Naive thymus-derived CD4-positive, alpha-beta T cell (primary cell): ENCODE results near the gene MLANA. TPM values are rescaled to one million over a fixed set of nuclear protein-coding genes. Genes with fewer than 3 reads are reported as not detected.
A peak's percentile ranks its signal among the peaks of the same experiment; 100 is the strongest.

Experiments used
- ATAC-seq: fragments of 150-1000 bp; cut with Tn5 transposase; 2 replicates; pipeline ENCODE4 v1.10.0; 2021; ENCODE audit warnings: mild to moderate bottlenecking, moderate library complexity
- CTCF ChIA-PET: fragments of 350-600 bp; sonication (Branson Sonifier 250); formaldehyde crosslinking; loops from one replicate; lab custom pipeline; 2021; ENCODE audit warnings: antibody characterized with exemption; lab: Charles Lee
- POLR2A ChIA-PET: fragments of 350-600 bp; sonication (Branson Sonifier 250); formaldehyde crosslinking; loops from one replicate; lab custom pipeline; 2021; ENCODE audit warnings: antibody characterized with exemption, inconsistent platforms; lab: Charles Lee
- DNase-seq, 9 donors: peaks; one replicate each; pipeline versions ENCODE4 v3.0.0 to v3.0.0-alpha.2; 2020 to 2022; ENCODE audit warnings: mixed read lengths in 1 of 9
- H3K27ac ChIP-seq: one replicate; pipeline ENCODE4 v1.7.0; 2013; ENCODE audit warnings: mild to moderate bottlenecking, low read depth, low read length, moderate library complexity
- H3K27me3 ChIP-seq, 2 donors: one replicate each; pipeline ENCODE4 v1.7.0; 2013; ENCODE audit warnings: low read length in 2 of 2, mild to moderate bottlenecking in 2 of 2, moderate library complexity in 2 of 2; ENCODE audit not compliant: control insufficient read depth in 2 of 2, insufficient read depth in 2 of 2
- H3K36me3 ChIP-seq, 3 experiments: 1 replicate in 2 of 3; 2 replicates in 1 of 3; pipeline ENCODE4 v1.7.0; 2013; ENCODE audit warnings: low read length in 3 of 3, mild to moderate bottlenecking in 3 of 3, moderate library complexity in 1 of 3; ENCODE audit not compliant: insufficient read depth in 3 of 3, control insufficient read depth in 2 of 3
- H3K4me1 ChIP-seq, 2 donors: one replicate each; pipeline ENCODE4 v1.7.0; 2013; ENCODE audit warnings: low read length in 2 of 2, mild to moderate bottlenecking in 2 of 2, moderate library complexity in 1 of 2; ENCODE audit not compliant: control insufficient read depth in 2 of 2, insufficient read depth in 2 of 2
- H3K4me3 ChIP-seq: 2 replicates; pipeline ENCODE4 v1.7.0; 2013; ENCODE audit warnings: mild to moderate bottlenecking, low read length
- H3K9me3 ChIP-seq, 3 experiments: 1 replicate in 2 of 3; 2 replicates in 1 of 3; pipeline ENCODE4 v1.7.0; 2013; ENCODE audit warnings: low read length in 3 of 3; ENCODE audit not compliant: control insufficient read depth in 2 of 3
- H3K27ac Mint-ChIP-seq, 9 donors: one replicate each; pipeline ENCODE4 v1.8.0; 2020 to 2022; ENCODE audit warnings: mixed read lengths in 9 of 9, mild to moderate bottlenecking in 8 of 9, moderate library complexity in 5 of 9, inconsistent platforms in 2 of 9
- H3K27me3 Mint-ChIP-seq, 5 donors: one replicate each; pipeline ENCODE4 v1.8.0; 2021 to 2022; ENCODE audit warnings: mixed read lengths in 5 of 5, mild to moderate bottlenecking in 1 of 5
- H3K36me3 Mint-ChIP-seq, 5 donors: one replicate each; pipeline ENCODE4 v1.8.0; 2020 to 2022; ENCODE audit warnings: mixed read lengths in 5 of 5, mild to moderate bottlenecking in 3 of 5, inconsistent platforms in 1 of 5
- H3K4me1 Mint-ChIP-seq, 7 donors: one replicate each; pipeline ENCODE4 v1.8.0; 2020 to 2022; ENCODE audit warnings: mixed read lengths in 7 of 7, mild to moderate bottlenecking in 3 of 7, inconsistent platforms in 1 of 7
- H3K4me3 Mint-ChIP-seq, 10 donors: one replicate each; pipeline ENCODE4 v1.8.0; 2020 to 2022; ENCODE audit warnings: mild to moderate bottlenecking in 10 of 10, mixed read lengths in 10 of 10, moderate library complexity in 6 of 10, inconsistent platforms in 2 of 10
- H3K9me3 Mint-ChIP-seq, 11 donors: one replicate each; pipeline ENCODE4 v1.8.0; 2020 to 2022; ENCODE audit warnings: mixed read lengths in 11 of 11, mild to moderate bottlenecking in 4 of 11, inconsistent platforms in 1 of 11, moderate library complexity in 1 of 11
- intact Hi-C, 2 donors: fragments of 100-400 bp; cut with micrococcal nuclease; formaldehyde crosslinking; loops; one replicate each; pipeline ENCODE4 v1.15.1; 2023
- polyA plus RNA-seq, 2 donors: library from polyadenylated mRNA; unstranded; fragments of 300-500 nt; fragmentation: Illumina TruSeq; gene quantifications; one replicate each; pipeline ENCODE4 v1.2.3, GENCODE V29; 2021
- total RNA-seq, 6 experiments: library from RNA in 5 of 6; stranded (reverse) in 5 of 6; gene quantifications; 1 replicate in 5 of 6; 2 replicates in 1 of 6; pipeline ENCODE4 v1.2.3 and lab custom pipeline; 2021 to 2026

MLANA gene
- total and polyA plus RNA-seq, 7 experiments from 2014 or later: 0.38 to 0.97 TPM; not detected in 5

- DNase-seq: no peak
- no peak for ATAC-seq
- no peaks in the 10 kb centered on the region for H3K9me3 Mint-ChIP-seq
- peaks cover 0 to 9% (median 1%) of the 10 kb centered on the region in 7 donors for H3K4me1 Mint-ChIP-seq
- H3K27ac Mint-ChIP-seq: no peak overlapping the region
- ChIA-PET CTCF (no interaction called here), POLR2A (no interaction called here)
- no peaks in the 10 kb centered on the region for H3K27me3 Mint-ChIP-seq
- no peak overlapping the region for H3K4me3 Mint-ChIP-seq
- Histone ChIP-seq H3K9me3 (no peaks in the 10 kb centered on the region), H3K4me1 (no peaks in the 10 kb centered on the region), H3K27ac (no peak overlapping the region), H3K36me3 (no peaks in the 10 kb centered on the region), H3K27me3 (no peaks in the 10 kb centered on the region), H3K4me3 (no peak overlapping the region)
- intact Hi-C loops: no loop called here
- peaks cover 0 to 25% (median 7%) of the 10 kb centered on the region in 5 donors for H3K36me3 Mint-ChIP-seq
Measured at GRCh38 chr9:5866272-5866671, 24.4 kb upstream of the MLANA start.

- H3K9me3 Mint-ChIP-seq: no peaks in the 10 kb centered on the region
- H3K4me1 Mint-ChIP-seq: peaks cover 0 to 9% (median 1%) of the 10 kb centered on the region in 7 donors
- no peak overlapping the region for H3K27ac Mint-ChIP-seq
- ChIA-PET POLR2A (no interaction called here), CTCF (no interaction called here)
- Histone ChIP-seq H3K27me3 (no peaks in the 10 kb centered on the region), H3K27ac (no peak overlapping the region), H3K4me3 (no peak overlapping the region), H3K36me3 (no peaks in the 10 kb centered on the region), H3K4me1 (no peaks in the 10 kb centered on the region), H3K9me3 (no peaks in the 10 kb centered on the region)
- no peak overlapping the region for H3K4me3 Mint-ChIP-seq
- H3K36me3 Mint-ChIP-seq: peaks cover 0 to 20% (median 4%) of the 10 kb centered on the region in 5 donors
- no peak for DNase-seq
- intact Hi-C loops: no loop called here
- no peak for ATAC-seq
- H3K27me3 Mint-ChIP-seq: no peaks in the 10 kb centered on the region
Measured at GRCh38 chr9:5866685-5867084, 24.0 kb upstream of the MLANA start.

GRCh38 chr9:5868235-5868634 lies 22.5 kb upstream of the MLANA start:
- ATAC-seq: no peak
- no peak overlapping the region for H3K27ac Mint-ChIP-seq
- Histone ChIP-seq H3K9me3 (no peaks in the 10 kb centered on the region), H3K27me3 (no peaks in the 10 kb centered on the region), H3K27ac (no peak overlapping the region), H3K4me1 (no peaks in the 10 kb centered on the region), H3K4me3 (no peak overlapping the region), H3K36me3 (no peaks in the 10 kb centered on the region)
- peaks cover 0 to 21% (median 10%) of the 10 kb centered on the region in 5 donors for H3K36me3 Mint-ChIP-seq
- no peaks in the 10 kb centered on the region for H3K9me3 Mint-ChIP-seq
- ChIA-PET POLR2A (no interaction called here), CTCF (no interaction called here)
- H3K4me3 Mint-ChIP-seq: no peak overlapping the region
- no peak for DNase-seq
- peaks cover 0 to 9% (median 5%) of the 10 kb centered on the region in 7 donors for H3K4me1 Mint-ChIP-seq
- no peaks in the 10 kb centered on the region for H3K27me3 Mint-ChIP-seq
- intact Hi-C loops: loop anchor here in 1 of 2 donors (2.0 kb wide), 1 partner anchor 35 kb away; the partner anchor contains the start of gene ERMP1

GRCh38 chr9:5869315-5870019 lies 21.2 kb upstream of the MLANA start:
- intact Hi-C loops: loop anchor here in 1 of 2 donors (2.0 kb wide), 1 partner anchor 37 kb away; the partner anchor contains the start of gene ERMP1
- DNase-seq: peak in 1 of 9 donors; percentile 16

GRCh38 chr9:5870020-5870339 lies 20.7 kb upstream of the MLANA start:
- no peaks in the 10 kb centered on the region for H3K27me3 ChIP-seq

More at GRCh38 chr9:5869315-5870019, 21.2 kb upstream of the MLANA start:
- H3K36me3 ChIP-seq: no peaks in the 10 kb centered on the region
- no peak overlapping the region for H3K27ac ChIP-seq
- H3K4me3 ChIP-seq: no peak overlapping the region
- Mint-ChIP-seq H3K36me3 (peaks cover 0 to 30% (median 10%) of the 10 kb centered on the region in 5 donors), H3K27me3 (no peaks in the 10 kb centered on the region), H3K4me1 (peaks cover 6 to 21% (median 11%) of the 10 kb centered on the region in 7 donors), H3K27ac (no peak overlapping the region), H3K9me3 (no peaks in the 10 kb centered on the region), H3K4me3 (no peak overlapping the region)
- H3K9me3 ChIP-seq: no peaks in the 10 kb centered on the region
- ChIA-PET CTCF (interaction anchor here (0.7 to 1.0 kb wide), 2 partner anchors 28 to 51 kb away, joined by 3 read pairs; no protein-coding TSS in a partner anchor), POLR2A (no interaction called here)
- no peak for ATAC-seq
- H3K27me3 ChIP-seq: no peaks in the 10 kb centered on the region
- no peaks in the 10 kb centered on the region for H3K4me1 ChIP-seq

GRCh38 chr9:5870691-5871090 lies 20.0 kb upstream of the MLANA start:
- Mint-ChIP-seq H3K9me3 (no peaks in the 10 kb centered on the region), H3K27ac (no peak overlapping the region), H3K4me3 (no peak overlapping the region), H3K4me1 (peaks cover 6 to 27% (median 12%) of the 10 kb centered on the region in 7 donors), H3K36me3 (peaks cover 0 to 36% (median 13%) of the 10 kb centered on the region in 5 donors), H3K27me3 (no peaks in the 10 kb centered on the region)
- H3K4me1 ChIP-seq: no peaks in the 10 kb centered on the region
- DNase-seq (no peak), ATAC-seq (no peak)
- intact Hi-C loops: no loop called here
- H3K9me3 ChIP-seq: no peaks in the 10 kb centered on the region
- H3K27ac ChIP-seq: no peak overlapping the region
- H3K36me3 ChIP-seq: no peaks in the 10 kb centered on the region
- H3K27me3 ChIP-seq: no peaks in the 10 kb centered on the region
- POLR2A ChIA-PET: interaction anchor here (0.6 kb wide), 1 partner anchor 18 kb away, joined by 3 read pairs; no protein-coding TSS in a partner anchor
- CTCF ChIA-PET: interaction anchor here (0.6 to 1.0 kb wide), 2 partner anchors 10 to 187 kb away, joined by 3 read pairs; no protein-coding TSS in a partner anchor
- H3K4me3 ChIP-seq: no peak overlapping the region

More at GRCh38 chr9:5870020-5870339, 20.7 kb upstream of the MLANA start:
- intact Hi-C loops: no loop called here
- no peak overlapping the region for H3K4me3 Mint-ChIP-seq
- ChIA-PET CTCF (no interaction called here), POLR2A (interaction anchor here (0.6 kb wide), 1 partner anchor 17 kb away, joined by 3 read pairs; no protein-coding TSS in a partner anchor)
- Histone ChIP-seq H3K4me3 (no peak overlapping the region), H3K9me3 (no peaks in the 10 kb centered on the region), H3K27ac (no peak overlapping the region), H3K36me3 (no peaks in the 10 kb centered on the region), H3K4me1 (no peaks in the 10 kb centered on the region)
- no peaks in the 10 kb centered on the region for H3K27me3 Mint-ChIP-seq
- no peaks in the 10 kb centered on the region for H3K9me3 Mint-ChIP-seq
- DNase-seq (no peak), ATAC-seq (no peak)
- H3K36me3 Mint-ChIP-seq: peaks cover 0 to 33% (median 9%) of the 10 kb centered on the region in 5 donors
- H3K27ac Mint-ChIP-seq: peak overlapping the region in 1 of 9 donors; percentile 18
- H3K4me1 Mint-ChIP-seq: peaks cover 6 to 23% (median 11%) of the 10 kb centered on the region in 7 donors
